ENCODE results near the gene PLXNA4.

Gene PLXNA4

GRCh38 chr7:132618271-132618955, 42.1 kb upstream of the PLXNA4 start:
- TF ChIP-seq, protein P1, sequence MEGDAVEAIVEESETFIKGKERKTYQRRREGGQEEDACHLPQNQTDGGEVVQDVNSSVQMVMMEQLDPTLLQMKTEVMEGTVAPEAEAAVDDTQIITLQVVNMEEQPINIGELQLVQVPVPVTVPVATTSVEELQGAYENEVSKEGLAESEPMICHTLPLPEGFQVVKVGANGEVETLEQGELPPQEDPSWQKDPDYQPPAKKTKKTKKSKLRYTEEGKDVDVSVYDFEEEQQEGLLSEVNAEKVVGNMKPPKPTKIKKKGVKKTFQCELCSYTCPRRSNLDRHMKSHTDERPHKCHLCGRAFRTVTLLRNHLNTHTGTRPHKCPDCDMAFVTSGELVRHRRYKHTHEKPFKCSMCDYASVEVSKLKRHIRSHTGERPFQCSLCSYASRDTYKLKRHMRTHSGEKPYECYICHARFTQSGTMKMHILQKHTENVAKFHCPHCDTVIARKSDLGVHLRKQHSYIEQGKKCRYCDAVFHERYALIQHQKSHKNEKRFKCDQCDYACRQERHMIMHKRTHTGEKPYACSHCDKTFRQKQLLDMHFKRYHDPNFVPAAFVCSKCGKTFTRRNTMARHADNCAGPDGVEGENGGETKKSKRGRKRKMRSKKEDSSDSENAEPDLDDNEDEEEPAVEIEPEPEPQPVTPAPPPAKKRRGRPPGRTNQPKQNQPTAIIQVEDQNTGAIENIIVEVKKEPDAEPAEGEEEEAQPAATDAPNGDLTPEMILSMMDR (IDR thresholded peaks at IDR 0.05; ENCODE audit: low read depth, low read length) = no peak
- peak; percentile 8 for DNase-seq (ENCODE audit: low read depth, low spot score)
- in situ Hi-C loops (cut with HindIII; ENCODE audit: low sequenced_read_pairs) = no loop called here
- no peak overlapping the region for H3K4me3 ChIP-seq (ENCODE audit: low read depth, low read length)

DNA sequence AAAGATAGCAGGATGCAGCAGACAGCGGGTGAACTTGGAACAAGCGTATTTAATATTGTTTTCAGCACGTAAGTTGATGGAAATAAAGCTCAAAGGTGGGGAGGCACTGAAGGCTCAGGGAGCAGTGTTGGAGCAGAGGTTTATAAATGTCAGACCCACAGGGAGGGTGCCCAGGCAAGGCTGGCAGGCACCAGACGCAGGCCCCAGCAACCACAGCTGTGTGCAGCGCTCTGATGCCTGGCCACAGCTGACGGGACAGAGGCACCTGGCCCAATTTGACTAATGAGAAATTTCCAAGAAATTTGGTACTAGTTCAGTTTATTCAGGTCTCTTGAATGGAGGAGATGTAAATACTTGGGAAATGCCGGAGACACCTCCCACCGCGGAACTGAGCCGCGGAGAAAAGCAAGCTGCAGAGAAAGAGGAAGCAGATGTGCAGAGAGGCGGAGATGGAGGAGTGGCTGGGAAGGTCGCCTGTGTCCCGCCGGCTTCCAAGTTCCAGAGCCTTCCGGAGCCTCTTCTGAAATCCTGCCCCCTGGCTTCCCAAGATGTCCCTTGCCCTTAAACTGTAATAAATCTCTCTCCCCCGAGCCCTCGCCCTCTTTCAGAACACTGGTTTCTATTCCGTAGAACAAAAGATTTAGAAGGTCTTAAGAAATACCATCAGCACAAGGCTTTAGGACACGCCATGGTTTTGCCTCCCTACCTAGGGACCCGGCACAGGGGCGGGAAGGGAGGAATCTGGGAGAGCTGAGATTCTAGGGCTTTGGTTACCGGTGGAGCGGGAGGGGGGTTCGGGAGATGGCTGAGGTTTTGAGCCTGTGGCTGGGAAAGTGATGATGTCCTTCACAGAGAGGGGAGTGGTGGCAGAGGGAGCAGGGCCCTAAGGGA, 38.4 kb upstream of the PLXNA4 start:
- TF ChIP-seq, protein P1 (IDR thresholded peaks at IDR 0.05; ENCODE audit: low read depth, low read length) = peak; percentile 16
- DNase-seq (ENCODE audit: low read depth, low spot score) = peak; percentile 17
- in situ Hi-C loops (cut with HindIII; ENCODE audit: low sequenced_read_pairs) = no loop called here
- peak overlapping the region; percentile 29 for H3K4me3 ChIP-seq (ENCODE audit: low read depth, low read length)

DNA sequence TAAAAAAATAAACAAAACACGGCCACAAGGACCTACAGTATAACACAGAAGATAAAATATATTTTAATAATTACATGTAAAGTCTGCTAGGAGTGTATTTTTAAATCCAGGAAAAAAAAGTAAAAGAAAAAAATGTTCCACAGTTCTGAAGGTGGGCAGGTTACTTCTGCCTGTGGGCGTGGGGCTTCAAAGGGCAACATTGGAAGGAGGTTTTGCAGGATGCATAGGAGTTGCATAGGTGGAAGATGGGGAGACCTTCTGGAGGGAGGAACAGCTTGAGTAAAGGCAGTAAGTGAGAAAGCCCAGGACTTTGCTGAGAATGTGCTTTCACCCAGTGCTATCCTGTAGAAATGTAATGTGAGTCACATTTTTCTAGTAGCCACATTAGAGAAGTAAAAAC, 37.5 kb upstream of the PLXNA4 start:
- no peak for DNase-seq (ENCODE audit: low read depth, low spot score)
- TF ChIP-seq, protein P1 (IDR thresholded peaks at IDR 0.05; ENCODE audit: low read depth, low read length) = no peak
- in situ Hi-C loops (cut with HindIII; ENCODE audit: low sequenced_read_pairs) = no loop called here
- no peak overlapping the region for H3K4me3 ChIP-seq (ENCODE audit: low read depth, low read length)

GRCh38 chr7:132610995-132611394, 34.7 kb upstream of the PLXNA4 start:
- H3K4me3 ChIP-seq (ENCODE audit: low read depth, low read length) = no peak overlapping the region
- in situ Hi-C loops (cut with HindIII; ENCODE audit: low sequenced_read_pairs) = no loop called here
- TF ChIP-seq, protein P1 (IDR thresholded peaks at IDR 0.05; ENCODE audit: low read depth, low read length) = no peak
- no peak for DNase-seq (ENCODE audit: low read depth, low spot score)

DNA sequence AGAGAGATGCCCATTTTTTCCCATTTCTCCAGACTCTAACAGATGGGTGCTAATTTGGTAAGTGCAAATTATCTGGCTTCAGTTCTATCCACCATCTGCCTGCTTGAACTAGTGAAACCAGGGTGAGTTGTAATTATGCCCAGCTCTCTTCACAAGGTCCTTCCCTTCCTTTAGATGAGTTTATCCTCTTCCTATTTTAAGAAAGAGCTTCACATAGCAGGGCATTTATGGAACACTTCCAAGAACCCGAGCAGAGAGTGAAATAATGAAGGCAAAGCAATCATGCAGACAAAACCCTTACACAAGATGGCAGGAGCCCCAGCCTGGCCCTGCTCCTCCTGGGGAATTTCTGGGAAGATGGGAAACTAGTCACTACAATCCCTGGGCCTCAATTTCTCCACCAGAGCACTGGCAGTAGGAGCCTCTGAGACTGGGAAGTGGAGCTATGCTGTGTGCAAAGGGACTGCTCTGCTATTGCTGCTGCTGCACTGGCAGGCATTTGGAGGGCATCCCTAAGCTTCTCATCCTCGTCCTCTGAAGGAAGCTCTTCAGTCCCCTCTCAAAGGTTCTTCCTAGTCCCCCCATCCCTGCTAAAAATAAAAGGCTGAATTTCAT, 33.7 kb upstream of the PLXNA4 start:
- TF ChIP-seq, protein P1 (IDR thresholded peaks at IDR 0.05; ENCODE audit: low read depth, low read length) = no peak
- no peak overlapping the region for H3K4me3 ChIP-seq (ENCODE audit: low read depth, low read length)
- in situ Hi-C loops (cut with HindIII; ENCODE audit: low sequenced_read_pairs) = no loop called here
- DNase-seq (ENCODE audit: low read depth, low spot score) = no peak

DNA sequence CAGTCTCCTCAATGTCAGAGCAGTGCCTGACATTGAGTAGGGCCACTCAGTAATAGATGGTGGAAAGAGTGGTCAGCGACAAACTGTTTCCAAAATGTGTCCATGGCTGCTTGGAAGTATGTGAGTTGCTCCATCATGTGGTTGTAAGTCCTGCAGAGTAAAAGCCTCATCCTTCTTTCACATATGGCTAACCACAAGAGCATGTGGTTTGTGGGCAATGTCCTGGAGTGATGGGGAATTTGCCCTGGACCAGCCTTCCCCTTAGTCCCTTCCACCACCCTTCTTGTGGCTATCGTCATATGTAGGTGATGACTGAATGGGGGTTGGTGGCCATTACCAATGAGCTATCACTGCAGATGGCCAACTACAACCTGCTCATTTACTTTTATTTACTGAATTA, 33.0 kb upstream of the PLXNA4 start:
- TF ChIP-seq, protein P1 (IDR thresholded peaks at IDR 0.05; ENCODE audit: low read depth, low read length) = no peak
- peak; percentile 67 for DNase-seq (ENCODE audit: low read depth, low spot score)
- in situ Hi-C loops (cut with HindIII; ENCODE audit: low sequenced_read_pairs) = no loop called here
- H3K4me3 ChIP-seq (ENCODE audit: low read depth, low read length) = no peak overlapping the region

All from astrocyte of the spinal cord (primary cell).